SKM-1 (cell line): ENCODE results near the gene CYTH2.
A peak's percentile ranks its signal among the peaks of the same experiment; 100 is the strongest.

ENCODE experiments used
- DNase-seq: peaks from one replicate; lab custom pipeline; 2025; ENCODE audit not compliant: unreplicated experiment; lab: John Stamatoyannopoulos, UW

Gene CYTH2

GRCh38 chr19:48452289-48453190, 16.6 kb upstream of the CYTH2 start:
- DNase-seq, result no peak

GRCh38 chr19:48454150-48454730, 14.9 kb upstream of the CYTH2 start:
- no peak for DNase-seq

GRCh38 chr19:48455171-48455907, 13.8 kb upstream of the CYTH2 start, which contains the start of gene KCNJ14:
TSS of gene KCNJ14 (plus strand) at chr19:48455574. CDS start at chr19:48461725, 6,151 bp downstream.
- DNase-seq, result no peak

GRCh38 chr19:48455908-48456562, 13.1 kb upstream of the CYTH2 start:
- no peak for DNase-seq

- DNase-seq, result no peak
Observed at GRCh38 chr19:48456864-48457263, 12.3 kb upstream of the CYTH2 start.

- DNase-seq, result no peak
Observed at GRCh38 chr19:48458016-48458415, 11.2 kb upstream of the CYTH2 start.

GRCh38 chr19:48461651-48461981, 7.6 kb upstream of the CYTH2 start:
- no peak for DNase-seq

- DNase-seq, result no peak
Observed at GRCh38 chr19:48461982-48462655, 7.0 kb upstream of the CYTH2 start.

GRCh38 chr19:48465215-48465614, 4.0 kb upstream of the CYTH2 start:
- no peak for DNase-seq

GRCh38 chr19:48466561-48467325, 2.4 kb upstream of the CYTH2 start:
- no peak for DNase-seq

- peak; percentile 98 for DNase-seq
Observed at GRCh38 chr19:48468772-48469288, 339 bp upstream of the CYTH2 start.

- DNase-seq, result no peak
Observed at GRCh38 chr19:48469934-48470680, 938 bp downstream of the CYTH2 start.

- no peak for DNase-seq
Observed at GRCh38 chr19:48470856-48471255, 1.7 kb downstream of the CYTH2 start.

- no peak for DNase-seq
Observed at GRCh38 chr19:48471836-48472235, 2.7 kb downstream of the CYTH2 start.

- DNase-seq, result no peak
Observed at GRCh38 chr19:48473161-48473966, 4.2 kb downstream of the CYTH2 start.

- no peak for DNase-seq
Observed at GRCh38 chr19:48474084-48474592, 5.0 kb downstream of the CYTH2 start.

- no peak for DNase-seq
Observed at GRCh38 chr19:48475369-48476068, 6.3 kb downstream of the CYTH2 start.
